IPS DF 6.9 (cell line): Measurements from ENCODE around the gene CPS1.

Source experiments
- DNase-seq: peaks from one replicate; pipeline ENCODE4 v3.0.0-alpha.2; 2013; ENCODE audit warnings: low read depth, low spot score
- H3K27ac ChIP-seq: one replicate; pipeline ENCODE4 v1.5.1; 2013; ENCODE audit warnings: low read length, control low read depth
- H3K27me3 ChIP-seq: 2 replicates; pipeline ENCODE4 v1.6.1; 2013; ENCODE audit warnings: mild to moderate bottlenecking, low read length; ENCODE audit not compliant: control insufficient read depth, insufficient read depth
- H3K36me3 ChIP-seq: 2 replicates; pipeline ENCODE4 v1.6.1; 2013; ENCODE audit warnings: low read length; ENCODE audit not compliant: control insufficient read depth, insufficient read depth
- H3K4me1 ChIP-seq: 2 replicates; pipeline ENCODE4 v1.6.1; 2013; ENCODE audit warnings: low read length; ENCODE audit not compliant: control insufficient read depth, insufficient read depth
- H3K4me3 ChIP-seq: 2 replicates; pipeline ENCODE4 v1.5.1; 2013; ENCODE audit warnings: mild to moderate bottlenecking, low read length
- H3K9me3 ChIP-seq: 2 replicates; pipeline ENCODE4 v1.6.1; 2013; ENCODE audit warnings: low read length, inconsistent platforms; ENCODE audit not compliant: control insufficient read depth, insufficient read depth
- WGBS: extraction: QIAGEN DNeasy Blood & Tissue Kit; methylation state at CpG from one replicate; pipeline ENCODE4 v1.1.7; 2013; ENCODE audit warnings: mixed read lengths, missing lambda C conversion rate; ENCODE audit not compliant: insufficient read length, insufficient coverage; 5-methylcytosine and 5-hydroxymethylcytosine counted together

The CPS1 gene

GRCh38 chr2:210556329-210556980 is at the start of gene CPS1:
Gene CPS1, plus strand, starts transcription at chr2:210556599. Its CDS starts 135 bp downstream, at chr2:210556734.
- Histone ChIP-seq H3K36me3 (no peaks in the 10 kb centered on the region), H3K4me3 (no peak within 1 kb of the TSS), H3K27ac (no peak within 1 kb of the TSS), H3K4me1 (no peaks in the 10 kb centered on the region), H3K27me3 (no peaks in the 10 kb centered on the region), H3K9me3 (no peaks in the 10 kb centered on the region)
- no peak for DNase-seq
- no CpG with 5 or more reads among the region's 2 CpGs for WGBS

- H3K9me3 ChIP-seq: no peaks in the 10 kb centered on the region
- H3K4me3 ChIP-seq: no peak overlapping the region
- no peaks in the 10 kb centered on the region for H3K4me1 ChIP-seq
- H3K27me3 ChIP-seq: no peaks in the 10 kb centered on the region
- DNase-seq: no peak
- no CpG with 5 or more reads among the region's 2 CpGs for WGBS
- H3K36me3 ChIP-seq: no peaks in the 10 kb centered on the region
- H3K27ac ChIP-seq: no peak overlapping the region
Measured at GRCh38 chr2:210515911-210516310, 40.5 kb upstream of the CPS1 start.

GRCh38 chr2:210517264-210517663 is 39.1 kb upstream of the CPS1 start:
- no peaks in the 10 kb centered on the region for H3K27me3 ChIP-seq
- H3K9me3 ChIP-seq: no peaks in the 10 kb centered on the region
- no peaks in the 10 kb centered on the region for H3K4me1 ChIP-seq
- H3K4me3 ChIP-seq: no peak overlapping the region
- no peaks in the 10 kb centered on the region for H3K36me3 ChIP-seq
- no peak overlapping the region for H3K27ac ChIP-seq
- no peak for DNase-seq
- WGBS: no CpG with 5 or more reads among the region's 4 CpGs

- no peak for DNase-seq
- H3K36me3 ChIP-seq: no peaks in the 10 kb centered on the region
- H3K4me1 ChIP-seq: no peaks in the 10 kb centered on the region
- H3K4me3 ChIP-seq: no peak overlapping the region
- no peak overlapping the region for H3K27ac ChIP-seq
- WGBS: no CpG with 5 or more reads among the region's 5 CpGs
- H3K9me3 ChIP-seq: no peaks in the 10 kb centered on the region
- no peaks in the 10 kb centered on the region for H3K27me3 ChIP-seq
Measured at GRCh38 chr2:210519594-210519993, 36.8 kb upstream of the CPS1 start.

- Histone ChIP-seq H3K27me3 (no peaks in the 10 kb centered on the region), H3K4me1 (no peaks in the 10 kb centered on the region), H3K27ac (no peak overlapping the region), H3K4me3 (no peak overlapping the region), H3K9me3 (no peaks in the 10 kb centered on the region), H3K36me3 (no peaks in the 10 kb centered on the region)
- DNase-seq: no peak
Measured at GRCh38 chr2:210522399-210522798, 34.0 kb upstream of the CPS1 start.

GRCh38 chr2:210523650-210524289 is 32.6 kb upstream of the CPS1 start:
- Histone ChIP-seq H3K36me3 (no peaks in the 10 kb centered on the region), H3K27me3 (no peaks in the 10 kb centered on the region), H3K4me1 (no peaks in the 10 kb centered on the region), H3K9me3 (no peaks in the 10 kb centered on the region), H3K4me3 (no peak overlapping the region), H3K27ac (no peak overlapping the region)
- no CpG with 5 or more reads among the region's 4 CpGs for WGBS
- no peak for DNase-seq

- no peaks in the 10 kb centered on the region for H3K36me3 ChIP-seq
- no peak for DNase-seq
- H3K4me1 ChIP-seq: no peaks in the 10 kb centered on the region
- no peaks in the 10 kb centered on the region for H3K9me3 ChIP-seq
- H3K27me3 ChIP-seq: no peaks in the 10 kb centered on the region
- H3K4me3 ChIP-seq: no peak overlapping the region
- no peak overlapping the region for H3K27ac ChIP-seq
Measured at GRCh38 chr2:210524533-210524932, 31.9 kb upstream of the CPS1 start.

- Histone ChIP-seq H3K27me3 (no peaks in the 10 kb centered on the region), H3K27ac (no peak overlapping the region), H3K4me3 (no peak overlapping the region), H3K9me3 (no peaks in the 10 kb centered on the region), H3K36me3 (no peaks in the 10 kb centered on the region), H3K4me1 (no peaks in the 10 kb centered on the region)
- DNase-seq: no peak
Measured at GRCh38 chr2:210527286-210527685, 29.1 kb upstream of the CPS1 start.

- WGBS: 100% methylated on average over 3 of the region's 4 CpGs
- no peaks in the 10 kb centered on the region for H3K9me3 ChIP-seq
- no peak overlapping the region for H3K27ac ChIP-seq
- no peaks in the 10 kb centered on the region for H3K36me3 ChIP-seq
- H3K4me1 ChIP-seq: no peaks in the 10 kb centered on the region
- no peak overlapping the region for H3K4me3 ChIP-seq
- H3K27me3 ChIP-seq: no peaks in the 10 kb centered on the region
- DNase-seq: no peak
Measured at GRCh38 chr2:210528716-210529115, 27.7 kb upstream of the CPS1 start.

GRCh38 chr2:210531050-210531449 is 25.3 kb upstream of the CPS1 start:
- no peak overlapping the region for H3K27ac ChIP-seq
- no peak overlapping the region for H3K4me3 ChIP-seq
- no peak for DNase-seq
- no peaks in the 10 kb centered on the region for H3K9me3 ChIP-seq
- H3K27me3 ChIP-seq: no peaks in the 10 kb centered on the region
- H3K36me3 ChIP-seq: no peaks in the 10 kb centered on the region
- no peaks in the 10 kb centered on the region; the same call in 1 of the 2 replicates for H3K4me1 ChIP-seq
- WGBS: no CpG with 5 or more reads among the region's 5 CpGs

GRCh38 chr2:210531482-210531881 is 24.9 kb upstream of the CPS1 start:
- Histone ChIP-seq H3K4me1 (no peaks in the 10 kb centered on the region; the same call in 1 of the 2 replicates), H3K36me3 (no peaks in the 10 kb centered on the region), H3K27ac (no peak overlapping the region), H3K27me3 (no peaks in the 10 kb centered on the region), H3K9me3 (no peaks in the 10 kb centered on the region), H3K4me3 (no peak overlapping the region)
- WGBS: no CpG with 5 or more reads among the region's 3 CpGs
- no peak for DNase-seq
